NCI-H1436 (cell line): ENCODE measurements around the gene ZNF273.

Experiments
- DNase-seq: peaks from one replicate; lab custom pipeline; 2025; lab: John Stamatoyannopoulos, UW

The ZNF273 gene

GRCh38 chr7:64876792-64877713 lies 26.0 kb upstream of the ZNF273 start:
- peak; percentile 57 for DNase-seq

DNA sequence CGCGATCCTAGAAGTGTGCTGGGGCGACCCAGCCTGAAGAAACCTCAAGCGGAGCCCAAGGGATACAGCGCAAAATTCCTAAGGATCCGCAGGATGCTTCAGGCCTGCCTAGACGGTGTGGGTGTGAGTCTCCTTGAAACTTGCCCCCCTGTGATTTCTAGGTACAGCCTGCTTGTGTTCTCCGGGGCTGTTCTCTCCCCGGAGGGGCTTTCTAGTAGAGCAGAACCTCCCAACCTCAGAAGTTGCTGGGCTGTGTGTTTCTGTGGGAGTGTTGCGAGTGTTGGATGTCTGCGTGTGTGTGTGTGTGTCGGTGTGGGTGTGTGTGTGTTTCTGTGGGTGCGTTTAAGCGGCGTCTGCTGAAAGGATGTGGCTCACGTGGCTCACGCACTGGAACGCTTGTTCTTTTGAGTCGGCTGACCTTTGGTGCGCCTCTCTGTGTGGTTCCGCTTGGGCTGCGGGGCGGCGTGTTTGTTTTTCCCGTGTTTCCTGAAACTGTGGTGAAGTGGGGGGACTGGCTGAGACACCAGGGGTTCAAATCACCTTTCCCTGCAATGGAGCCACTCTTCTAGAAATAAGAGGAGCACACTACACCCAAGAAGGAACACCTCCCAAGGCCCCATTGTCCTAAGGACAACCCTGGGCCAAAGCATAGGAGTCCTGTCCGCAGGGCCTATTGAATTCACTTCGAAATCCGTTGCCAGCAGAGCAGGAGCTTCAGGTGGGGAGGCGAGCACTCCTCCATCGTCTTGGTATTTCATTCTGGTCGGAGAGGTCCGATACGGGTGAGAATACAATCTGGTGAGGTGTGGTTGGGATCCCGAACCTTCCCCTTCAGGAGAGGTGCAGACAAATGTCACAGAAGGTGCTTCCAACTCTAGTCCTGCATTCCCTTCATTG lies 25.1 kb upstream of the ZNF273 start:
- no peak for DNase-seq

DNA sequence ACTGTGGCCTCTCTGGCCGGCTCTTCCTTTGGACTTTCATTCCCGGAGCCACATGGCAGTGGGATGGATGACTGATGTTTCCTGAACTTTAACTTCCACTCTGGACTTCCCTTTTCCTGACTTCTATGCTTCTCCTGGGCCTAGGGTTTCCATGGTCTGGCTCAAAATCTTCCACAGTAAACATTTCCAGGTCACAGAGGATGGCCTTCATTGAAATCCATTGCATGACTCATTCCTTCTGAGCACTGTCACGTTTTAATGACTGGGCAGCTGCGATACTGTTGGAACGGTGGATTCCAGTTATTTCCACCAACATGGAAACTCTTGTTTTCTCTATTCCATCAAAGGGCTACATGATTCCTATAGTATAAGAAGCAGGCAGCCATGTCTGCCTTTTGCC lies 24.4 kb upstream of the ZNF273 start:
- DNase-seq, result no peak

DNA sequence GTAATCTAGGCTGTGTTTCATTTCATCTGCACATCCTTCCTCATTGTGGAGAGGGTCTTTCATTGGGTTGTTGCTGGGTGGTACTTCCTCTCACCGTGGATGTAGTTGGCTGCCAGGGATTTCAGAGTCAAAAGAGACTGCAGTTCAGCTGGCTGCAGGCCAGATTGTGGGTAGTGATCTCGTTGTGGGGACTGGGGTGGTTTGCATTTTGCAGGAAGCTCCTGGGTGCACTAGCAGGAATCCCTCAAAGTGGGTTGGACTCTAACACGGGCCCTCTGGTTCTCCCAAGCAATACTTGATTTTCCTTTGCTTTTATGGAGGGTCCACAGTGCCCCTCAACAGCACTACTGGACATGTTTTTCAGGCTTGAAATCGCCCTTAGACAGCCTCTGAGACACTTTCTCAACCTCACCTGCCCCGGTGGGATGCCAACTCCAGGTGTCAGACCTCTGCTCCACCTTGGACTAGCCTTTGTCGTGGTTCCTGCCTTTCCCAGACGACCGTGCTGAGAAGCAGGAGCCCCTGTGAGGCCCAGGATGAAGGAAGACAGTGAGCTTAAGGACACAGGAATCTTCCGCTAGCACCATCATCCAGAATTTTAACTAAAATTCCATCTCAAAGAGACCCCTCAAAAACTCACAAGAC lies 23.9 kb upstream of the ZNF273 start:
- no peak for DNase-seq

- DNase-seq, result no peak
These were observed 23.3 kb upstream of the ZNF273 start for GRCh38 chr7:64879800-64880199.

DNA sequence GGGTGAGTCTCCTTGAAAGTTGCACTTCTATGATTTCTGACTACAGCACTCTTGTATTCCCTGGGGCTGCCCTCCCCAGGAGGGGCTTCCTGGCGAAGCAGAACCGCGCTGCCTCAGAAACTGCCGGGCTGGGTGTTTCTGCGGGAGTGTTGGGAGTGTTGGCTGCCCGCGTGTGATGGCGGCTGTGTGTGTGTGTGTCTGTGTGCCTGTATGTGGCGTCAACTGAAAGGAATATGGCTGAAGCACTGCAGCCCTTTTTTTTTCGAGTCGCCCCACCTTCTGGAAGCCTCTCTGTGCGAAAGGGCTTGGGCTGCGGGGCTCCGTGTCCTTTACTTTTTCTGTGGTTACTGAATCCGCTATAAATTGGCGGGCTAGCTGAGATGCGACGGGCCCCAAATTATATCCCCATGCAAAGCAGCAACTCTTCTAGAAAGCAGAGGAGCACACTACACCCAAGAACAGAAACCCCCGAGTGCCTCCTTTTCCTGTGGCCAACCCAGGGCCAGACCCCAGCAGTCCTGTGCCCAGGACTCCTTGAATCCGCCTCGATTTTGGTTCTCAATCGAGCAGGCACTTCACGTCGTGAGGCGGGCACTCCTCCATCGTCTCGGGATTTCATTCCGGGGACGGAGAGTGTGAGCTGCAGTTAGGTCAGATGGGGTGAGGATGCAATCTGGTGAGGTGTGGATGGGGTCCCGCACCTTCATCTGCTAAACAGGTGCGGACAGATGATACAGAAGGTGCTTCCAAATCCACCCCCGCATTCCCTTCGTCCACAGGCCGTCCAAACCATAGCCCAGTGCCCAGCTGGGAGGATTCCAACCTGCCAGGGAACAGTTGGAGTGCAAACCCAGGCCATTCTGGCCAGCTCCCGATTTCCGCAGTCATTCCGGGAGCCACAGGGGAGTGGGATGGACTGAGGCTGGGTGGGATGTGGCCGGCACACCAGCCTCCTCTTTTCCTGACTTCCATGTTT lies 22.5 kb upstream of the ZNF273 start:
- DNase-seq, result no peak

DNA sequence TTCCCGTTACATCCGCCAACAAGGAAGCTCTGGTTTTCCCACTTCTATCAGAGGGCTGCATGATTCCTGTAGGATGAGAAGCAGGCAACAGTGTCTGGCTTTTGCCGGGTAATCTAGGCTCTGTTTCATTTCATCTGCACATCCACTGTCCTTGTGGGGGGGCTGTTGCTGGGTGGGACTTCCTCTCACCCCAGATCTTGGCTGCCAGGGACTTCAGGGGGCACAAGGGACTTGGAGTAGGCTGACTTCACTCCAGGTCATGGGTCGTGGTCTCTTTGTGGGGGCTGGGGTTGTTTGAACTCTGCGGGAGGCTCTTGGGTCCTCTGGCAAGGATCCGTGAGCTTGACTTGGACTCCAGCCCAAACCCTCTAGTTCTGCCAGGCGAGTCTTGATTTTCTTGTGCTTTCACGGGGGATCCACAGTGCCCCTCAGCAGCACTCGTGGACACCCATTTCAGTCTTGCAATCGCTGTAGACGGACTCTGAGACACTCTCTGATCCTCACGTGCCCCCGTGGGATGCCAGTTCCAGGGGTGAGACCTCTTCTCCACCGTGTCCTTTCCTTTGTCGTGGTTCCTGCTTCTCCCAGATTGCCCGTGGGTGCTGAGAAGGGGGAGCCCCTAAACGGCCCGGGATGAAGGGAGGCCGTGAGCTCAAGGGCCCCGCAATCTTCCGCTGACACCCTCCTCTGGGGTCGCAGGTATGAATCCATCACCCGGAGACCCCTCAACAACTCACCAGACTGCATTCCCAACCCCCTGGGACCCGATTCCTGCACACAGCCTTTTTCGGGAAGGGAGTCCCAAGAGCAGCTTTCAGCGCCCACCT lies 21.4 kb upstream of the ZNF273 start:
- DNase-seq, result no peak

DNA sequence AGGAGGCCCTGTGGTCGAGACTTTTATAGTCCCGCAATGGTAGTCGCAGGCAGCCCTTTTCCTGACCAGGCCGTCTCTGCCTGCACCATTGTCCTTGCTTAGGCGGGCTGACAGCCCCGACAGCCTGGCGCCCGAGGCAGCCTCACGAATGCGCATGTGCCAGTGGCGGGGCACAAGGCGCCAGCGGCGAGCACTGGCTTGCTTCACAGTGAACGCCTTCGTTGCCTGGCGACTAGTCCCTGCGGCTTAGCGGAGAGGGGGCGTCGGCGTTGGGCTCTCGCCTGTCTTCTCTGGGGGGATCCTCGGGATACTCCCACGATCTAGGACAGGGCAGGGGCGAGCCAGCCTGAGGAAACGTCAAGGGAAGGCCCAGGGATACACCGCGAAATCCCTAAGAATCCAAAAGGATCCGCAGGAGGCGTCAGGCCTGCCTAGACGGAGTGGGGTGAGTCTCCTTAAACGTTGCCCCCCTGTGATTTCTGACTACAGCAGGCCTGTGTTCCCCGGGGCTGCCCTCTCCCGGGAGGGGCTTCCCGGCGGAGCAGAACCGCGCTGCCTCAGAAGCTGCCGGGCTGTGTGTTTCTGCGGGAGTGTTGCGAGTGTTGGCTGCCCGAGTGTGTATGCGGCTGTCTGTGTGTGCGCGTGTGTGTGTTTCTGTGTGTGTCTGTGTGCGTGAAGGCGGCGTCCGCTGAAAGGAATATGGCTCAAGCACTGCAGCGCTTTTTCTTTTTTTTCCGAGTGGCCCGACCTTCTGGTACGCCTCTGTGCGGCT lies 20.5 kb upstream of the ZNF273 start:
- DNase-seq, result no peak

- DNase-seq, result no peak
These were observed 19.8 kb upstream of the ZNF273 start for GRCh38 chr7:64883113-64883905.

DNA sequence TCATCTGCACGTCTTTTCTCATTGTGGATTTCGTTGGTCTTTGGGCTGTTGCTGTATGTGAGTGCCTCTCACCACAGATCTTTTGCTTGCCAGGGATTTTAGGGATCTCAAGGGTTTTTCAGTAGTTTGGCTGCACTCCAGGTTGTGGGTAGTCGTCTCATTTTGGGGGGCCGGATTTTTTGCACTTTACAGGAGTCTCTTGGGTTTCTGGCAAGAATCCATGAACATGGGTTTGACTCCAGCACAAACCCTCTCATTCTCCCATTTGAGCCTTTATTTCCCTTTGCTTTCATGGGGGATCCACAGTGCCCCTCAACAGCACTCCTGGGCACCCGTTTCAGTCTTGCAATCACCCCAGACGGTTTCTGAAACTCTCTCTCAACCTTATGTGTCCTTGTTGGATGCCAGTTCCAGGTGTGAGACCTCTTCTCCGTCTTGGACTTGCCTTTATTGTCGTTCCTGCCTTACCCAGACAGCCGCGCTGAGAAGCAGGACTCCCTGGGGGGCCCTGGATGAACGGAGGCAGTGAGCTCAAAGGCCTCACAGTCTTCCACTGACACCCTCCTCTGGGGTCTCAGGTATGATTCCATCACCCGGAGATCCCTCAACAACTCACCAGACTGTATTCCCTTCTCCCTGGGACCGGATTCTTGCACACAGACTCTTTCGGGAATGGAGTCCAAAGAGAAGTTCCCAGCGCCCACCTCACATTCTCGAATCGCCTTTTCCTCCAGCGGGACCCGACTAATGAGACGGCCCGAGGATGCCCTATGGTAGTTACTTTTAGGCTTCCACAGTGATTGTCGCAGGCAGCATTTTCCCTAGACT lies 18.8 kb upstream of the ZNF273 start:
- DNase-seq, result no peak

GRCh38 chr7:64884913-64885370 lies 18.1 kb upstream of the ZNF273 start:
- no peak for DNase-seq

GRCh38 chr7:64885520-64886240 lies 17.4 kb upstream of the ZNF273 start:
- no peak for DNase-seq

- no peak for DNase-seq
These were observed 16.0 kb upstream of the ZNF273 start for GRCh38 chr7:64886956-64887545.

DNA sequence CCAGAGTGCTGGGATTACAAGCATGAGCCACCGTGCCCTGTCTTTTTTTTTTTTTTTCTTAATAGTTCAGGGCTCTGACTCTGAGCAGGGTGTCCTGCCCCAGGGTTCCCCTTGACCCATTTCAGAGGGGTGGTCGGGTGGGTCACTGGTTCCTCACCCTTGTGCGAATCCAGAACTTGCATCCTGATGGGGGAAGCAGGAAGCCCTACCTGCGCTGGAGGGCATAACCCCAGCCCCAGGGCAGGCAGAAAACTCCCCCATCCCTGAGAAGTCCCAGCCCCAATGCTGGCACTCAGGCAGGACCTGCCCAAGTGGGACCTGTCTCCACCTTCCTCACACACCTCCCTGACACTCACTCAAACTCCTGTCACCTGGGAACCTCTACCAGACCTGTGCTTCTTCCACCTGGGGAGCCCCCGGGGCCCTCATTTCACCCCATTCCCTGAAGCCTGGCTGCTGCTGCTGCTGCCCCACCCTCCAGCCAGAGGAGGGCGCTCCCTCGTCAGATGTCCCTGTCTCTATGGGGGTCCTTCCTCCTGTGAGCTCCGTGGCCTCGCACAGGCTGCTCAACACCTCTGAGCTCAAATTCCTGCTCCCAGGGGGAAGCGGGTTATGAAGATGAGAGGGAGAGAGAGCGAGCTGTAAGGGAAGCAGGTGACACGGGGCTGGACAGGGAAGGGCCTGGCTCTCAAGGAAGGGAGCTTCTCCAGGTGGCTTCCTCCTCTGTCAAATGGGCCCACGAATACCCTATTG lies 15.1 kb upstream of the ZNF273 start:
- DNase-seq, result peak; percentile 19

- DNase-seq, result no peak
These were observed 14.5 kb upstream of the ZNF273 start for GRCh38 chr7:64888561-64888900.
